Endodermal cell (in vitro differentiated cells): ENCODE data around the gene ASB6. TPM values are rescaled to one million over a fixed set of nuclear protein-coding genes. Genes with fewer than 3 reads are reported as not detected.

Source experiments
- DNase-seq: peaks from one replicate; pipeline ENCODE4 v3.0.0-alpha.2; 2017
- H3K27ac ChIP-seq: 2 replicates; pipeline ENCODE4 v1.5.1; 2013; ENCODE audit warnings: mild to moderate bottlenecking, low read depth, low read length, moderate library complexity
- H3K27me3 ChIP-seq: 2 replicates; pipeline ENCODE4 v1.6.1; 2013; ENCODE audit warnings: mild to moderate bottlenecking, low read length, moderate library complexity; ENCODE audit not compliant: insufficient read depth, control insufficient read depth, poor library complexity, severe bottlenecking
- H3K36me3 ChIP-seq: 2 replicates; pipeline ENCODE4 v1.7.0; 2013; ENCODE audit warnings: mild to moderate bottlenecking, low read length, moderate library complexity; ENCODE audit not compliant: control insufficient read depth, insufficient read depth
- H3K4me1 ChIP-seq: one replicate; pipeline ENCODE4 v1.7.0; 2013; ENCODE audit warnings: low read length; ENCODE audit not compliant: control insufficient read depth, insufficient read depth
- H3K4me3 ChIP-seq: 2 replicates; pipeline ENCODE4 v1.5.1; 2013; ENCODE audit warnings: mild to moderate bottlenecking, low read length, moderate library complexity
- H3K9ac ChIP-seq: 2 replicates; pipeline ENCODE4 v1.6.1; 2013; ENCODE audit warnings: mild to moderate bottlenecking, low read length, moderate library complexity; ENCODE audit not compliant: poor library complexity, severe bottlenecking; ENCODE audit errors: extremely low read depth
- H3K9me3 ChIP-seq: 2 replicates; pipeline ENCODE4 v1.6.1; 2013; ENCODE audit warnings: mild to moderate bottlenecking, low read length, moderate library complexity; ENCODE audit not compliant: control insufficient read depth
- H3K27ac Mint-ChIP-seq: 2 replicates; pipeline ENCODE4 v1.8.0; 2020; ENCODE audit warnings: mixed read lengths
- H3K27me3 Mint-ChIP-seq: 2 replicates; pipeline ENCODE4 v1.8.0; 2021; ENCODE audit warnings: mild to moderate bottlenecking, mixed read lengths; ENCODE audit not compliant: insufficient read depth
- H3K36me3 Mint-ChIP-seq: 2 replicates; pipeline ENCODE4 v1.8.0; 2020; ENCODE audit warnings: low read depth, mixed read lengths
- H3K4me1 Mint-ChIP-seq: 2 replicates; pipeline ENCODE4 v1.8.0; 2020; ENCODE audit warnings: mixed read lengths
- H3K4me3 Mint-ChIP-seq: 2 replicates; pipeline ENCODE4 v1.8.0; 2020; ENCODE audit warnings: mild to moderate bottlenecking, moderate library complexity, mixed read lengths
- H3K9me3 Mint-ChIP-seq: 2 replicates; pipeline ENCODE4 v1.8.0; 2020; ENCODE audit warnings: mild to moderate bottlenecking, mixed read lengths
- CTCF ChIP-seq: fragments of 200-600 bp; sonication (generic); conservative IDR thresholded peaks from 2 replicates; pipeline ENCODE4 v1.5.0; 2021; ENCODE audit warnings: antibody characterized with exemption, mild to moderate bottlenecking
- WGBS, 2 experiments: methylation state at CpG; one replicate each; pipeline versions ENCODE4 v1.1.5 to v1.1.7; 2013; ENCODE audit warnings: missing lambda C conversion rate in 2 of 2, mixed read lengths in 1 of 2; ENCODE audit not compliant: insufficient coverage in 1 of 2, insufficient read length in 1 of 2; 5-methylcytosine and 5-hydroxymethylcytosine counted together
- total RNA-seq, 2 donors: library from RNA; stranded (reverse); fragmentation: NEBNext Ultra II Directional in 1 of 2; extraction: Animal tissue kit (Norgen Biotek cat#: 25700) in 1 of 2; gene quantifications; 2 replicates in 1 of 2; 3 replicates in 1 of 2; pipeline ENCODE4 v1.2.1, GENCODE V29; 2021

ASB6 gene
- total RNA-seq, 2 donors from 2014 or later: 19.8 to 20.2 TPM

- Mint-ChIP-seq H3K4me1 (peaks cover 23% of the 10 kb centered on the region), H3K27me3 (no peaks in the 10 kb centered on the region), H3K9me3 (no peaks in the 10 kb centered on the region), H3K4me3 (no peak overlapping the region), H3K36me3 (peaks cover 19% of the 10 kb centered on the region), H3K27ac (no peak overlapping the region)
- H3K9ac ChIP-seq: no peak overlapping the region
- no peak for TF ChIP-seq CTCF
- no peak overlapping the region for H3K27ac ChIP-seq
- no peaks in the 10 kb centered on the region for H3K27me3 ChIP-seq
- H3K4me1 ChIP-seq: no peaks in the 10 kb centered on the region
- WGBS, 2 experiments: 83 to 96% methylated on average over 3 to 8 of the region's 8 CpGs
- no peak for DNase-seq
- no peaks in the 10 kb centered on the region for H3K9me3 ChIP-seq
- no peak overlapping the region for H3K4me3 ChIP-seq
- H3K36me3 ChIP-seq: peaks cover 33% of the 10 kb centered on the region
Observed at GRCh38 chr9:129629251-129629820, 12.6 kb downstream of the ASB6 start.

- no peaks in the 10 kb centered on the region for H3K27me3 Mint-ChIP-seq
- no peak overlapping the region for H3K27ac ChIP-seq
- H3K4me3 Mint-ChIP-seq: no peak overlapping the region
- no peaks in the 10 kb centered on the region for H3K9me3 Mint-ChIP-seq
- TF ChIP-seq CTCF: no peak
- H3K9me3 ChIP-seq: no peaks in the 10 kb centered on the region
- WGBS, 2 experiments: 97 to 100% methylated on average over 2 to 6 of the region's 6 CpGs
- H3K36me3 ChIP-seq: peaks cover 28% of the 10 kb centered on the region
- no peaks in the 10 kb centered on the region for H3K4me1 ChIP-seq
- no peak overlapping the region for H3K4me3 ChIP-seq
- no peak for DNase-seq
- peaks cover 27% of the 10 kb centered on the region for H3K4me1 Mint-ChIP-seq
- peaks cover 15% of the 10 kb centered on the region for H3K36me3 Mint-ChIP-seq
- H3K9ac ChIP-seq: no peak overlapping the region
- no peak overlapping the region for H3K27ac Mint-ChIP-seq
- H3K27me3 ChIP-seq: no peaks in the 10 kb centered on the region
Observed at GRCh38 chr9:129628709-129629108, 13.2 kb downstream of the ASB6 start.

GRCh38 chr9:129627556-129628440, 14.2 kb downstream of the ASB6 start:
- peak overlapping the region; percentile 49 for H3K27ac Mint-ChIP-seq
- H3K9ac ChIP-seq: no peak overlapping the region
- no peaks in the 10 kb centered on the region for H3K4me1 ChIP-seq
- no peak for DNase-seq
- no peaks in the 10 kb centered on the region for H3K27me3 ChIP-seq
- H3K4me3 ChIP-seq: peak overlapping the region; percentile 98
- peaks cover 8% of the 10 kb centered on the region for H3K36me3 Mint-ChIP-seq
- H3K27ac ChIP-seq: peak overlapping the region; percentile 30
- peak overlapping the region; percentile 76 for H3K4me3 Mint-ChIP-seq
- no peaks in the 10 kb centered on the region for H3K27me3 Mint-ChIP-seq
- no peaks in the 10 kb centered on the region for H3K9me3 Mint-ChIP-seq
- peaks cover 27% of the 10 kb centered on the region for H3K4me1 Mint-ChIP-seq
- 84 to 89% methylated on average over 11 to 12 of the region's 12 CpGs for WGBS, 2 experiments
- TF ChIP-seq CTCF: no peak
- H3K9me3 ChIP-seq: no peaks in the 10 kb centered on the region
- H3K36me3 ChIP-seq: peaks cover 20% of the 10 kb centered on the region
